Stimulated activated CD8-positive, alpha-beta memory T cell treated with anti-CD3 and anti-CD28 coated beads, Interleukin-7, amount 100 ng/mL, for 48 hours (primary cell): ENCODE data around the gene ZNF560.
A peak's percentile ranks its signal among the peaks of the same experiment; 100 is the strongest.
"Not testable (repeated sequence)": the region's sequence is repeated elsewhere in the genome, so short reads cannot be mapped to it uniquely, and the experiment has no call there.

Experiments
- DNase-seq, 2 donors: peaks; one replicate each; pipeline ENCODE4 v3.0.0-alpha.2; 2020; ENCODE audit warnings: low read depth in 1 of 2; ENCODE audit errors: extremely low read depth in 1 of 2

The ZNF560 gene

GRCh38 chr19:9498183-9498902, at the start of gene ZNF560:
Gene ZNF560, minus strand, starts transcription at chr19:9498616. Its CDS starts 23,303 bp downstream, at chr19:9475313.
- no peak for DNase-seq

- DNase-seq = no peak
Observed at GRCh38 chr19:9547870-9548269, 49.5 kb upstream of the ZNF560 start.

GRCh38 chr19:9541281-9541680, 42.9 kb upstream of the ZNF560 start:
- not testable (repeated sequence) for DNase-seq

- DNase-seq = not testable (repeated sequence)
Observed at GRCh38 chr19:9539921-9540320, 41.5 kb upstream of the ZNF560 start.

- DNase-seq = not testable (repeated sequence)
Observed at GRCh38 chr19:9539201-9539600, 40.8 kb upstream of the ZNF560 start.

- peak; percentile 69 to 79 for DNase-seq
Observed at GRCh38 chr19:9538183-9539058, 40.0 kb upstream of the ZNF560 start, which contains the start of gene ZNF426. Gene ZNF426, minus strand, starts transcription at chr19:9538645. Its CDS starts 2,413 bp downstream, at chr19:9536232.

- DNase-seq = no peak
Observed at GRCh38 chr19:9535934-9536333, 37.5 kb upstream of the ZNF560 start.

- DNase-seq = peak in 1 of 2 donors; percentile 23
Observed at GRCh38 chr19:9531933-9532332, 33.5 kb upstream of the ZNF560 start.

GRCh38 chr19:9528757-9529336, 30.4 kb upstream of the ZNF560 start:
- no peak for DNase-seq

- DNase-seq = no peak
Observed at GRCh38 chr19:9523885-9524474, 25.6 kb upstream of the ZNF560 start.

GRCh38 chr19:9507285-9507684, 8.9 kb upstream of the ZNF560 start:
- no peak for DNase-seq

GRCh38 chr19:9500796-9501195, 2.4 kb upstream of the ZNF560 start:
- DNase-seq = no peak

GRCh38 chr19:9494096-9494495, 4.3 kb downstream of the ZNF560 start:
- DNase-seq = no peak

- no peak for DNase-seq
Observed at GRCh38 chr19:9487016-9487415, 11.4 kb downstream of the ZNF560 start.

- DNase-seq = no peak
Observed at GRCh38 chr19:9485140-9485539, 13.3 kb downstream of the ZNF560 start.

- DNase-seq = no peak
Observed at GRCh38 chr19:9474975-9475374, 23.4 kb downstream of the ZNF560 start.

GRCh38 chr19:9467161-9467560, 31.3 kb downstream of the ZNF560 start:
- DNase-seq = no peak

- no peak for DNase-seq
Observed at GRCh38 chr19:9461938-9462337, 36.5 kb downstream of the ZNF560 start.

GRCh38 chr19:9456018-9456689, 42.3 kb downstream of the ZNF560 start:
- DNase-seq = no peak

GRCh38 chr19:9453953-9454352, 44.5 kb downstream of the ZNF560 start:
- DNase-seq = no peak

GRCh38 chr19:9445037-9445436, 53.4 kb downstream of the ZNF560 start:
- no peak for DNase-seq
